Neutrophil (primary cell): ENCODE data around the gene SF1.
A peak's percentile ranks its signal among the peaks of the same experiment; 100 is the strongest.

Source experiments
- H3K27ac ChIP-seq: fragments of 200-600 bp; sonication (generic); 2 replicates; pipeline ENCODE4 v1.5.1; 2016; ENCODE audit warnings: mild to moderate bottlenecking, moderate library complexity
- H3K27me3 ChIP-seq: fragments of 200-600 bp; sonication (generic); 2 replicates; pipeline ENCODE4 v1.6.0; 2016; ENCODE audit warnings: mild to moderate bottlenecking
- H3K36me3 ChIP-seq: fragments of 200-600 bp; sonication (generic); 2 replicates; pipeline ENCODE4 v1.5.1; 2017
- H3K4me1 ChIP-seq, 2 experiments: fragments of 200-600 bp in 1 of 2; sonication (generic) in 1 of 2; 1 replicate in 1 of 2; 2 replicates in 1 of 2; pipeline versions ENCODE4 v1.5.1 to v1.6.1; 2013 to 2016; ENCODE audit warnings: low read depth in 1 of 2, low read length in 1 of 2, mild to moderate bottlenecking in 1 of 2, moderate library complexity in 1 of 2; ENCODE audit not compliant: control insufficient read depth in 1 of 2, insufficient read depth in 1 of 2
- H3K4me3 ChIP-seq, 2 experiments: fragments of 200-600 bp in 1 of 2; sonication (generic) in 1 of 2; 1 replicate in 1 of 2; 2 replicates in 1 of 2; pipeline ENCODE4 v1.5.1; 2013 to 2016; ENCODE audit warnings: low read depth in 1 of 2, low read length in 1 of 2, mild to moderate bottlenecking in 1 of 2, moderate library complexity in 1 of 2
- H3K9me3 ChIP-seq: fragments of 200-600 bp; sonication (generic); 2 replicates; pipeline ENCODE4 v1.5.1; 2016
- CTCF ChIP-seq: fragments of 200-600 bp; sonication (generic); IDR thresholded peaks from 2 replicates; pipeline ENCODE4 v1.5.1; 2016; ENCODE audit warnings: antibody characterized with exemption

Gene SF1

GRCh38 chr11:64765851-64766665 lies 12.3 kb downstream of the SF1 start:
- peaks cover 99% of the 10 kb centered on the region for H3K36me3 ChIP-seq
- no peak for TF ChIP-seq CTCF
- H3K27ac ChIP-seq = peak overlapping the region; percentile 13
- H3K4me1 ChIP-seq = peaks cover 20 to 21% of the 10 kb centered on the region in 2 experiments
- H3K27me3 ChIP-seq = no peaks in the 10 kb centered on the region
- H3K4me3 ChIP-seq = no peak overlapping the region
- H3K9me3 ChIP-seq = peaks cover 6% of the 10 kb centered on the region

- H3K36me3 ChIP-seq = peaks cover 98% of the 10 kb centered on the region
- TF ChIP-seq CTCF = no peak
- peaks cover 15 to 17% of the 10 kb centered on the region in 2 experiments for H3K4me1 ChIP-seq
- H3K9me3 ChIP-seq = peaks cover 6% of the 10 kb centered on the region
- no peak overlapping the region for H3K27ac ChIP-seq
- no peaks in the 10 kb centered on the region for H3K27me3 ChIP-seq
- H3K4me3 ChIP-seq = no peak overlapping the region
These were observed 13.0 kb downstream of the SF1 start for GRCh38 chr11:64765291-64765850.

GRCh38 chr11:64764753-64765152 lies 13.6 kb downstream of the SF1 start:
- no peaks in the 10 kb centered on the region for H3K27me3 ChIP-seq
- H3K4me3 ChIP-seq = no peak overlapping the region
- H3K9me3 ChIP-seq = peaks cover 6% of the 10 kb centered on the region
- peak overlapping the region; percentile 66 for H3K27ac ChIP-seq
- peaks cover 98% of the 10 kb centered on the region for H3K36me3 ChIP-seq
- TF ChIP-seq CTCF = no peak
- H3K4me1 ChIP-seq = peaks cover 15 to 17% of the 10 kb centered on the region in 2 experiments

- TF ChIP-seq CTCF = no peak
- Histone ChIP-seq H3K4me3 (no peak overlapping the region), H3K4me1 (peaks cover 13 to 17% of the 10 kb centered on the region in 2 experiments), H3K27me3 (no peaks in the 10 kb centered on the region), H3K36me3 (peaks cover 97% of the 10 kb centered on the region), H3K9me3 (peaks cover 6% of the 10 kb centered on the region), H3K27ac (peak overlapping the region; percentile 66)
These were observed 14.2 kb downstream of the SF1 start for GRCh38 chr11:64764040-64764611.

- no peak for TF ChIP-seq CTCF
- H3K9me3 ChIP-seq = peaks cover 6% of the 10 kb centered on the region
- no peaks in the 10 kb centered on the region for H3K27me3 ChIP-seq
- H3K27ac ChIP-seq = peak overlapping the region; percentile 66
- peaks cover 92% of the 10 kb centered on the region for H3K36me3 ChIP-seq
- H3K4me1 ChIP-seq = peaks cover 13% of the 10 kb centered on the region in 2 experiments
- no peak overlapping the region for H3K4me3 ChIP-seq
These were observed 14.8 kb downstream of the SF1 start for GRCh38 chr11:64763526-64764039.
